Transverse colon (tissue), 4 donors: ENCODE measurements around the gene SFXN2. TPM values are rescaled to one million over a fixed set of nuclear protein-coding genes. Genes with fewer than 3 reads are reported as not detected.

Experiments used
- DNase-seq: peaks from one replicate; pipeline ENCODE4 v3.0.0-alpha.2; 2019
- H3K27ac ChIP-seq, 4 donors: fragments of 200-600 bp; sonication (generic); 2 replicates each; pipeline ENCODE4 v1.5.1; 2016 to 2018; ENCODE audit warnings: inconsistent platforms in 4 of 4
- H3K27me3 ChIP-seq: fragments of 200-600 bp; sonication (generic); 2 replicates; pipeline ENCODE4 v1.5.1; 2017; ENCODE audit warnings: inconsistent platforms
- H3K36me3 ChIP-seq, 4 donors: fragments of 200-600 bp; sonication (generic); 2 replicates each; pipeline ENCODE4 v1.5.1; 2017 to 2019; ENCODE audit warnings: inconsistent platforms in 4 of 4
- H3K4me1 ChIP-seq, 4 donors: fragments of 200-600 bp; sonication (generic); 2 replicates each; pipeline ENCODE4 v1.5.1; 2017 to 2020; ENCODE audit warnings: inconsistent platforms in 4 of 4
- H3K4me3 ChIP-seq, 4 donors: fragments of 200-600 bp; sonication (generic); 1 replicate in 1 of 4; 2 replicates in 3 of 4; pipeline versions ENCODE4 v1.5.1 to v1.6.1; 2017 to 2019; ENCODE audit warnings: inconsistent platforms in 4 of 4
- H3K9me3 ChIP-seq, 2 donors: fragments of 200-600 bp; sonication (generic); 2 replicates each; pipeline ENCODE4 v1.5.1; 2017 to 2019; ENCODE audit warnings: inconsistent platforms in 2 of 2
- EP300 ChIP-seq: sonication (generic); formaldehyde crosslinking; IDR thresholded peaks from one replicate; pipeline ENCODE4 v1.6.1; 2017; ENCODE audit warnings: antibody characterized with exemption, low read depth
- POLR2A ChIP-seq: fragments of 450-650 bp; IDR thresholded peaks from one replicate; pipeline ENCODE4 v1.6.1; 2016; ENCODE audit warnings: antibody characterized with exemption, mild to moderate bottlenecking, moderate library complexity
- POLR2AphosphoS5 ChIP-seq, 3 donors: sonication (generic); formaldehyde crosslinking; IDR thresholded peaks; one replicate each; pipeline ENCODE4 v1.6.1; 2016; ENCODE audit warnings: antibody characterized with exemption in 3 of 3
- WGBS, 2 donors: methylation state at CpG; one replicate each; pipeline ENCODE4 v1.1.5; 2018; ENCODE audit warnings: low coverage in 1 of 2; 5-methylcytosine and 5-hydroxymethylcytosine counted together
- in situ Hi-C, 4 donors: fragments of 200-750 bp; cut with MboI; loops; one replicate each; pipeline versions ENCODE4 v1.15.0 to v1.15.1; 2017; ENCODE audit warnings: low sequenced_read_pairs in 3 of 4, low pct_ligation_motif_present in 1 of 4, low pct_unique_long_range_greater_than_20kb in 1 of 4
- intact Hi-C: fragments of 100-400 bp; cut with DNase I; formaldehyde crosslinking; loops from one replicate; pipeline ENCODE4 v1.15.1; 2023; ENCODE audit warnings: low total_unique reads
- total RNA-seq, 4 donors: library from RNA; depleted of rRNA; stranded (reverse); fragments of >200 nt; gene quantifications; one replicate each; pipeline ENCODE4 v1.1.0, GENCODE V29; 2016
- TF ChIP-seq, protein P1 (sequence below), 5 experiments: fragments of 200-600 bp in 3 of 5; fragments of 450-650 bp in 2 of 5; sonication (generic) in 3 of 5; IDR thresholded peaks; 1 replicate in 2 of 5; 2 replicates in 3 of 5; pipeline ENCODE4 v1.5.1; 2016 to 2017; ENCODE audit warnings: antibody characterized with exemption in 5 of 5, inconsistent platforms in 3 of 5, mild to moderate bottlenecking in 2 of 5, moderate library complexity in 1 of 5

Gene SFXN2
- total RNA-seq, 4 donors from 2014 or later, result 2.1 to 64.9 (median 7.3) TPM

DNA sequence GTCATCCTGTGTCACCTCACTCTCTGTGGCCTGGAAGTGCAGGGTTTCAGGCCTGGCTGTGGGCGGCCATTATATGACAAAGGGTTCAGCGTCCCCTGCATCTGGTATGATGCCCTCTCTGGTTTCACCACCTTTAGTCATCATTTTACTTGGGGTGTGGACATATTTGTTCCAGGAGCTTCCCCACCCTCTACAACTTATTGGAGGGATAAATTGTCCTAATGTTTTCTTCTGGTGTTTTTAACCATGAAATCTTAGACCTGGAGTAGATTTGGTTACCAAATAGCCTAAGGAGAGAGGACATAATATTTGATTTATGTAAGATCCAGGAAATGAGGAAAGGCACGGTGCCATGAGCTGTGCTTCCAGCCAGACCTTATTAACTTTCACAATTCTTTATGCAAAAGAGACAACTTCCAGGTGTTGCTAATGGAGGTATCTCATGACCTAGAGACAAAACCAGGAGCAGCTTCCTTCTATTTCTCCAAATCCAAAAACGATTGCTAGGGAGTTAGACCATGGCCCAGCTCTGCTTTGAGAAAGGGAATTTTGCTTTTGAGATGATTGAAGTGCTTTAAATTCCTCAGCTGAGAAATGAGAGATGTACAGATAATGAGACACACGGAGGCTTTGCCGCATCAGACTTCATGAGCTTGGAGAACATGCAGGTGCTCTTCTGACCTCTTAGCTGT lies 50.2 kb downstream of the SFXN2 start:
- intact Hi-C loops, result no loop called here
- Histone ChIP-seq H3K4me3 (no peak overlapping the region), H3K36me3 (no peaks in the 10 kb centered on the region), H3K9me3 (no peaks in the 10 kb centered on the region), H3K4me1 (peaks cover 3 to 29% (median 10%) of the 10 kb centered on the region in 4 donors), H3K27ac (peak overlapping the region; percentile 1 to 25 (median 7)), H3K27me3 (no peaks in the 10 kb centered on the region)
- no peak for TF ChIP-seq EP300
- TF ChIP-seq, protein P1, sequence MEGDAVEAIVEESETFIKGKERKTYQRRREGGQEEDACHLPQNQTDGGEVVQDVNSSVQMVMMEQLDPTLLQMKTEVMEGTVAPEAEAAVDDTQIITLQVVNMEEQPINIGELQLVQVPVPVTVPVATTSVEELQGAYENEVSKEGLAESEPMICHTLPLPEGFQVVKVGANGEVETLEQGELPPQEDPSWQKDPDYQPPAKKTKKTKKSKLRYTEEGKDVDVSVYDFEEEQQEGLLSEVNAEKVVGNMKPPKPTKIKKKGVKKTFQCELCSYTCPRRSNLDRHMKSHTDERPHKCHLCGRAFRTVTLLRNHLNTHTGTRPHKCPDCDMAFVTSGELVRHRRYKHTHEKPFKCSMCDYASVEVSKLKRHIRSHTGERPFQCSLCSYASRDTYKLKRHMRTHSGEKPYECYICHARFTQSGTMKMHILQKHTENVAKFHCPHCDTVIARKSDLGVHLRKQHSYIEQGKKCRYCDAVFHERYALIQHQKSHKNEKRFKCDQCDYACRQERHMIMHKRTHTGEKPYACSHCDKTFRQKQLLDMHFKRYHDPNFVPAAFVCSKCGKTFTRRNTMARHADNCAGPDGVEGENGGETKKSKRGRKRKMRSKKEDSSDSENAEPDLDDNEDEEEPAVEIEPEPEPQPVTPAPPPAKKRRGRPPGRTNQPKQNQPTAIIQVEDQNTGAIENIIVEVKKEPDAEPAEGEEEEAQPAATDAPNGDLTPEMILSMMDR (IDR thresholded peaks at IDR 0.05), result no peak
- TF ChIP-seq POLR2A, result no peak
- no peak for TF ChIP-seq POLR2AphosphoS5 (IDR thresholded peaks at IDR 0.05)
- no peak for DNase-seq
- WGBS, 2 donors, result 60 to 74% methylated on average over 3 to 6 of the region's 6 CpGs
- in situ Hi-C loops, result no loop called here

DNA sequence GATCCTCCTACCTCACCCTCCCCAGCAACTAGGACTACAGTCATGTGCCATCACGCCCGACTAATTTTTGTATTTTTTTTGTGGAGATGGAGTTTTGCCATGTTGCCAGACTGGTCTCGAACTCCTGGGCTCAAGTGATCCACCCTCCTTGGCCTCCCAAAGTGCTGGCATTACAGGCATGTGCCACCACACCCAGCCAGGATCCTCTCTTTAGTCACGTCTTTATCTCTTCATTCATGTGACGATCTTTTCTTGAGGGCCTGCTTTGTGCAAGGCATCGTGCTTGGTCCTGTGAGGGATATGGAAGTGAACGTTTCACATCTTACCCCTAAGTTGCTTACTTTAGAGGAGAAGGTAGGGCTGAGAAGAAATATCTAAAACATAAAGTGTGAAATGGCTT lies 50.9 kb downstream of the SFXN2 start:
- in situ Hi-C loops, result no loop called here
- intact Hi-C loops, result no loop called here
- H3K27me3 ChIP-seq, result no peaks in the 10 kb centered on the region

DNA sequence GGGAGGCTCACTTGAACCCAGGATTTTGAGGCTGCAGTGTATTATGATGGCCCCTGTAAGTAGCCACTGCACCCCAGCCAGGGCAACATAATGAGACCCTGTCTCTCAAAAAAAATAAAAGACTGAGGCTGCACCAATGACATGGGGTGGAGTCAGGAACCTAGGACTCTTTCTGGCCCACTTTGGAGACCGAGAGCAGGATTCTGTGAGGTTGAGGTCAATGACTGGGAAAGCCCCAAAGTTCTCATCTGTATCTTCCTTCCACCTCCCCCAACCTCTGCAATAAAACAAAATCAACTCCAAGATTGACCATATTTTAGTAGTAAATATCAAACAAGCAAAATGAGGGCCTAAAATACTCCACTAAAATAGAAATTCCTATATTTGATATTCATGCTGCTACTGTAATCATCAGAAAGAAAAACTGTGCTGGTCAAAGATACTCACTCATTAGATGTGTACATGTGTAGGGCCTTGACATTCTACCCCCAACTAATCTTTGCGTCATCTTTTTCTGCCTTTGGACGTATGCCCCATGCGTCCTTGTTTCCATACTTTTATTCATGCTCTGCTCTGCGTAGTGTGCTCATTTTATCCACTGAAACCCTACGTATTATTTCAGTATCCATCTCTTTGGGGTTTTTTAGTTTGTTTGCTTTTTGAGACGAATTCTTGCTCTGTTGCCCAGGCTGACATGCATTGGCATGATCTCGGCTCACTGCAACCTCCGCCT lies 53.2 kb downstream of the SFXN2 start:
- TF ChIP-seq POLR2A (no peak), EP300 (no peak), POLR2AphosphoS5 (IDR thresholded peaks at IDR 0.05) (no peak)
- intact Hi-C loops, result no loop called here
- 86 to 97% methylated on average over 8 to 9 of the region's 9 CpGs for WGBS, 2 donors
- Histone ChIP-seq H3K27me3 (no peaks in the 10 kb centered on the region), H3K9me3 (no peaks in the 10 kb centered on the region), H3K36me3 (no peaks in the 10 kb centered on the region), H3K27ac (no peak overlapping the region), H3K4me3 (no peak overlapping the region), H3K4me1 (peaks cover 4 to 29% (median 11%) of the 10 kb centered on the region in 4 donors)
- in situ Hi-C loops, result no loop called here
- DNase-seq, result no peak

More for the DNA sequence above, 50.9 kb downstream of the SFXN2 start:
- H3K36me3 ChIP-seq, result no peaks in the 10 kb centered on the region
- TF ChIP-seq EP300 (no peak), POLR2AphosphoS5 (IDR thresholded peaks at IDR 0.05) (no peak), POLR2A (no peak)
- TF ChIP-seq, protein P1 (IDR thresholded peaks at IDR 0.05), result no peak
- peak overlapping the region in 2 of 4 donors; percentile 1 to 8 for H3K27ac ChIP-seq
- H3K4me3 ChIP-seq, result no peak overlapping the region
- WGBS, 2 donors, result 85 to 87% methylated on average over 5 to 7 of the region's 7 CpGs
- H3K4me1 ChIP-seq, result peaks cover 3 to 29% (median 10%) of the 10 kb centered on the region in 4 donors
- no peaks in the 10 kb centered on the region for H3K9me3 ChIP-seq
- no peak for DNase-seq

DNA sequence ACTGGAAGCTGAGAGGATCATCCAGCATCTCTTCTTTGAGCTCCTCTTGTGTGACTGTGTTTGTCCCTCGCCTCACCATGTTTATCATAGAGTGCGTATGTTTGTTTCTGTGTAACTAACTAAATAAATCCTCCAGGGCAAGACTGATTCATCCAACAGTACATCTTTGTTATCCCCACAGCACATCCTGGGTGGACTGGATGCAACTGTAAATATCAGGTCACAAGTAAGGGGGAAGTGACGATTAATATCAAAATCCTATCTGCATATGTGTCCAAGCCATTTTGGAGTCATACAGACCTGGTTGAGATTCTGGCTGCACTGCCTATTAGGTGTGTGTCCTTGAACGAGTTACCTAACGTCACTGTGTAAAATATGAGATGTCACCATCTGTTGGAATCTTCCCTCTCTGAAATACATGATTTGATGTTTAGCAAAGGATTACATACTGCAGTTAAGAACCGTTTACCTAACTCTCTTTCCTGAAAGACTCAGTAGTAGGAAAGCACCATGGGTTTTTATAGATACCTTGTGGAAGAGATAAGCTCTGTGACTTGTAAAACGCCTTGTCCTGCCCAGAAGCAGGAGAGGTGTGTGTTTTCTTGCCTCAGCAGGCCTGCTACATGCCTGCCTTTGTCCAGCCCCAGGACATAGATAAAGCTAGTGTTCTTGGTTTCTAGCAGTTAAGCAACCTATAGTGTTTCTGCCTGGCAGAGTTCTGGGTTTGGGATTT lies 55.1 kb downstream of the SFXN2 start:
- H3K27me3 ChIP-seq, result no peaks in the 10 kb centered on the region
- no peak for TF ChIP-seq POLR2AphosphoS5 (IDR thresholded peaks at IDR 0.05)
- TF ChIP-seq POLR2A, result no peak
- no peak for TF ChIP-seq EP300
- TF ChIP-seq, protein P1 (IDR thresholded peaks at IDR 0.05), result no peak
- no peak overlapping the region for H3K27ac ChIP-seq
- no peaks in the 10 kb centered on the region for H3K36me3 ChIP-seq
- H3K4me3 ChIP-seq, result no peak overlapping the region
- intact Hi-C loops (no loop called here), in situ Hi-C loops (no loop called here)
- 53 to 81% methylated on average over 3 to 7 of the region's 7 CpGs for WGBS, 2 donors
- no peak for DNase-seq
- peaks cover 11 to 42% (median 25%) of the 10 kb centered on the region in 4 donors for H3K4me1 ChIP-seq
- no peaks in the 10 kb centered on the region for H3K9me3 ChIP-seq
